Stomach (tissue), 9 donors: ENCODE data around the gene PSMG1. TPM values are rescaled to one million over a fixed set of nuclear protein-coding genes. Genes with fewer than 3 reads are reported as not detected.
"Not testable (repeated sequence)": the region's sequence is repeated elsewhere in the genome, so short reads cannot be mapped to it uniquely, and the experiment has no call there.

Source experiments
- DNase-seq, 2 donors: peaks; one replicate each; pipeline versions ENCODE4 v3.0.0 to v3.0.0-alpha.2; 2013 to 2019
- H3K27ac ChIP-seq, 5 donors: fragments of 200-600 bp in 4 of 5; sonication (generic) in 4 of 5; one replicate each; pipeline ENCODE4 v1.5.1; 2013 to 2019; ENCODE audit warnings: mild to moderate bottlenecking in 1 of 5, moderate library complexity in 1 of 5
- H3K27me3 ChIP-seq, 3 donors: fragments of 200-600 bp; sonication (generic); one replicate each; pipeline ENCODE4 v1.5.1; 2017 to 2019; ENCODE audit warnings: mixed run types in 1 of 3
- H3K36me3 ChIP-seq, 4 donors: fragments of 200-600 bp; sonication (generic); 1 replicate in 3 of 4; 2 replicates in 1 of 4; pipeline ENCODE4 v1.5.1; 2016 to 2019
- H3K4me1 ChIP-seq, 4 donors: fragments of 200-600 bp; sonication (generic); one replicate each; pipeline ENCODE4 v1.5.1; 2016 to 2019
- H3K4me3 ChIP-seq, 4 donors: fragments of 200-600 bp; sonication (generic) in 3 of 4; one replicate each; pipeline ENCODE4 v1.5.1; 2016 to 2019; ENCODE audit warnings: mild to moderate bottlenecking in 1 of 4
- H3K9me3 ChIP-seq, 4 donors: fragments of 200-600 bp; sonication (generic); one replicate each; pipeline ENCODE4 v1.5.1; 2016 to 2019
- EP300 ChIP-seq: sonication (generic); formaldehyde crosslinking; IDR thresholded peaks from one replicate; pipeline ENCODE4 v1.6.1; 2017; ENCODE audit warnings: antibody characterized with exemption
- POLR2A ChIP-seq, 4 donors: fragments of 450-650 bp; IDR thresholded peaks; one replicate each; pipeline ENCODE4 v1.6.1; 2016; ENCODE audit warnings: antibody characterized with exemption in 4 of 4, control low read depth in 2 of 4, mild to moderate bottlenecking in 1 of 4, moderate library complexity in 1 of 4
- POLR2AphosphoS5 ChIP-seq, 3 donors: sonication (generic); formaldehyde crosslinking; IDR thresholded peaks; one replicate each; pipeline ENCODE4 v1.6.1; 2016; ENCODE audit warnings: antibody characterized with exemption in 3 of 3
- WGBS, 5 donors: extraction: QIAGEN DNeasy Blood & Tissue Kit in 3 of 5; methylation state at CpG; one replicate each; pipeline versions ENCODE4 v1.1.5 to v1.1.7; 2013 to 2018; 5-methylcytosine and 5-hydroxymethylcytosine counted together
- intact Hi-C: fragments of 100-400 bp; cut with DNase I; formaldehyde crosslinking; loops from one replicate; pipeline ENCODE4 v1.15.1; 2023; ENCODE audit warnings: low total_unique reads
- polyA plus RNA-seq, 3 donors: library from polyadenylated mRNA; stranded (reverse); fragments of 200-250 nt; gene quantifications; one replicate each; pipeline ENCODE4 v1.2.3, GENCODE V29; 2013
- total RNA-seq, 5 donors: library from RNA; depleted of rRNA; stranded (reverse); fragments of >200 nt; gene quantifications; one replicate each; pipeline versions ENCODE4 v1.1.0 to v1.2.3, GENCODE V29; 2014 to 2016
- TF ChIP-seq, protein P1 (sequence below), 7 experiments: fragments of 450-650 bp in 4 of 7; fragments of 200-600 bp in 3 of 7; sonication (generic) in 3 of 7; IDR thresholded peaks; one replicate each; pipeline ENCODE4 v1.5.1; 2016 to 2019; ENCODE audit warnings: antibody characterized with exemption in 7 of 7, control low read depth in 2 of 7, mild to moderate bottlenecking in 1 of 7
- donor health status: healthy with polysubstance abuse.
- donor health status: Bipolar disorder and iron deficiency.
- donor health status: healthy.

PSMG1 gene
- total and polyA plus RNA-seq, 8 donors, result 11.6 to 53.2 (median 32.5) TPM; not detected in 1

DNA sequence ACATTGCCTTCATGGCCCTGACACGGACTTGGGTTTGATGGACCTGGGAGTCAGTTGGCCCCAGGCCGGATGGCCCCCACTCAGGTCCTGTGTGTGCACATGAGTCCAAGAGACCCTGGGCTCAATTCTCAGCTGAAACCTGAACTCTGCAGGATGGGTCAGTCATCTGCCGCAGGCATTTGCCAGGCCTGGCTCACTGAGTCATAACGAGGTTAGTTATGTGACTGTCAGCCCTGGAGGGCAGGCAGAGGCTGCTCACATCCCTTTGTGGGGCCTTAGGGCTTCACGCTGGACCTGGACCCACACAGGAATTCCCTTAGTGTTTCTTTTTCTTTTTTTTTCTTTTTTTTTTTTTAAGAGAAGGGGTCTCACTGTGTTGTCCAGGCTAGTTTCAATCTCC lies 46.5 kb downstream of the PSMG1 start:
- 86 to 93% (median 90%) methylated on average over 5 of the region's 5 CpGs for WGBS, 5 donors
- H3K27me3 ChIP-seq, result no peaks in the 10 kb centered on the region
- no peak overlapping the region for H3K27ac ChIP-seq
- no peak overlapping the region for H3K4me3 ChIP-seq
- no peak for TF ChIP-seq POLR2A (IDR thresholded peaks at IDR 0.05)
- TF ChIP-seq, protein P1, sequence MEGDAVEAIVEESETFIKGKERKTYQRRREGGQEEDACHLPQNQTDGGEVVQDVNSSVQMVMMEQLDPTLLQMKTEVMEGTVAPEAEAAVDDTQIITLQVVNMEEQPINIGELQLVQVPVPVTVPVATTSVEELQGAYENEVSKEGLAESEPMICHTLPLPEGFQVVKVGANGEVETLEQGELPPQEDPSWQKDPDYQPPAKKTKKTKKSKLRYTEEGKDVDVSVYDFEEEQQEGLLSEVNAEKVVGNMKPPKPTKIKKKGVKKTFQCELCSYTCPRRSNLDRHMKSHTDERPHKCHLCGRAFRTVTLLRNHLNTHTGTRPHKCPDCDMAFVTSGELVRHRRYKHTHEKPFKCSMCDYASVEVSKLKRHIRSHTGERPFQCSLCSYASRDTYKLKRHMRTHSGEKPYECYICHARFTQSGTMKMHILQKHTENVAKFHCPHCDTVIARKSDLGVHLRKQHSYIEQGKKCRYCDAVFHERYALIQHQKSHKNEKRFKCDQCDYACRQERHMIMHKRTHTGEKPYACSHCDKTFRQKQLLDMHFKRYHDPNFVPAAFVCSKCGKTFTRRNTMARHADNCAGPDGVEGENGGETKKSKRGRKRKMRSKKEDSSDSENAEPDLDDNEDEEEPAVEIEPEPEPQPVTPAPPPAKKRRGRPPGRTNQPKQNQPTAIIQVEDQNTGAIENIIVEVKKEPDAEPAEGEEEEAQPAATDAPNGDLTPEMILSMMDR (IDR thresholded peaks at IDR 0.05), result no peak
- TF ChIP-seq POLR2AphosphoS5 (IDR thresholded peaks at IDR 0.05), result no peak
- TF ChIP-seq EP300, result no peak
- H3K4me1 ChIP-seq, result peaks cover 0 to 3% (median 0%) of the 10 kb centered on the region in 4 donors
- H3K9me3 ChIP-seq, result no peaks in the 10 kb centered on the region
- no peaks in the 10 kb centered on the region for H3K36me3 ChIP-seq
- no peak for DNase-seq
- intact Hi-C loops, result no loop called here

DNA sequence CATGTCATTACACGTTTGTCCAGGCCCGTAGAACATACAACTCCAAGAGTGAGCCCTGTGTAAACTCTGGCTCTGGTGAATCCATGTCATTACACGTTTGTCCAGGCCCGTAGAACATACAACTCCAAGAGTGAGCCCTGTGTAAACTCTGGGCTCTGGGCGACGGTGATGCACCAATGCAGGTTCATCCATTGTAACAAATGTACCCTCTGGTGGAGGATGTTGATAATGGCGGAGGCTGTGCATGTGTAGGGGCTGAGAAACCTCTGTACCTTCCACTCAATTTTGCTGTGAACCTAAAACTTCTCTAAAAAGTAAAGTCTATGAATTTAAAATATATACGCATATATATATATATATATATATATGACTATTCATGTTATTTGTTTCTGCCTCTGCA lies 47.1 kb downstream of the PSMG1 start:
- not testable (repeated sequence) for H3K36me3 ChIP-seq
- peak in 1 of 2 donors; percentile 58 for DNase-seq
- TF ChIP-seq, protein P1 (IDR thresholded peaks at IDR 0.05), result peak in 1 of 7 experiments; percentile 22

DNA sequence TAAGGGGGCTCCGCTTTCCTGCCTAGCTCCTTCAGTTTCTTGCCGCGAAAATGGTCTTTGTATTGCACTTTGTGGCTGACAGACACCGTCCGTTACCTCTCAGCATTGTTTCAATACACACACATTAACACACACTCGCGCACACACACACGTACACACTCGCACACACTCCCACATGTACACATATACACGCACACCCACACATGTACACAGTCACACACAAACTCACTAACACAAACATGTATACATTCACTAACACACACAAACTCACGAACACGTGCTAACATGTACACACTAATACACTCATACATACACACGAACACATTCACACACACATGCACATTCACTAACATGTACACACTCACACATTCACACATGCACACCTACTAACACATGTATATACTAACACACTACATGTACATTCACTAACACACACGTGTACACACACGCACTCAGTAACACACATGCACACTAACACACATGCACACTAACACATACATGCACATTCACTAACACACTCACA lies 48.9 kb downstream of the PSMG1 start:
- H3K9me3 ChIP-seq, result no peaks in the 10 kb centered on the region
- no peak overlapping the region for H3K4me3 ChIP-seq
- no peak overlapping the region for H3K27ac ChIP-seq
- 88 to 95% (median 90%) methylated on average over 15 of the region's 15 CpGs for WGBS, 5 donors
- H3K36me3 ChIP-seq, result no peaks in the 10 kb centered on the region
- H3K4me1 ChIP-seq, result no peaks in the 10 kb centered on the region
- TF ChIP-seq, protein P1 (IDR thresholded peaks at IDR 0.05), result no peak
- TF ChIP-seq POLR2A (IDR thresholded peaks at IDR 0.05), result no peak
- no peak for TF ChIP-seq POLR2AphosphoS5 (IDR thresholded peaks at IDR 0.05)
- TF ChIP-seq EP300, result no peak
- intact Hi-C loops, result loop anchor here (5.0 kb wide), 1 partner anchor 402 kb away; no protein-coding TSS in a partner anchor
- no peaks in the 10 kb centered on the region for H3K27me3 ChIP-seq
- no peak for DNase-seq

More for the DNA sequence above, 47.1 kb downstream of the PSMG1 start:
- H3K27me3 ChIP-seq, H3K27ac ChIP-seq, intact Hi-C loops, H3K4me3 ChIP-seq, H3K9me3 ChIP-seq, H3K4me1 ChIP-seq: not testable (repeated sequence)
- WGBS, 5 donors, result 46 to 63% (median 52%) methylated on average over 7 to 8 of the region's 8 CpGs

DNA sequence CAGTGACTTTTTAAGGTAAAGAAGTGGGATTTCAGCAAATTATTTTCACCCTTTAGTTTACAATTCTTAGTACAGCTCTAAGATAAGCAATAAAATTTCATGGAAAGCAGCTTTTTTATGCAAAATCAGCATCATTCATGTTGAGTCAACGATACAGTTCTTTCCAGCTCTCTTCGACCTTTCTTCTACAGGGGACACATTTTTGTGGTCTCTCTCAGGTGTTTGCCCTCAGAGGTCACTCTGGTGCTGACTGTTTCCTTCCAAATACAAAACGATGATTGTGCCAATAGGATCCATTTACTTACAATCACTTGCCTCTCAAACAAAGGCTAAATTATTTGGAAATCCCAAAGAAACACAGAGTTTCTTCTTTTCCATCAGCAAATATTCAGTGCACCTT lies 51.0 kb downstream of the PSMG1 start:
- intact Hi-C loops, result loop anchor here (5.0 kb wide), 1 partner anchor 400 kb away; no protein-coding TSS in a partner anchor
- Histone ChIP-seq H3K4me3 (no peak overlapping the region), H3K4me1 (no peaks in the 10 kb centered on the region), H3K36me3 (no peaks in the 10 kb centered on the region), H3K9me3 (no peaks in the 10 kb centered on the region), H3K27ac (no peak overlapping the region), H3K27me3 (no peaks in the 10 kb centered on the region)
- TF ChIP-seq EP300 (no peak), POLR2A (IDR thresholded peaks at IDR 0.05) (no peak), POLR2AphosphoS5 (IDR thresholded peaks at IDR 0.05) (no peak)
- TF ChIP-seq, protein P1 (IDR thresholded peaks at IDR 0.05), result no peak
- 29 to 61% (median 52%) methylated on average over 3 of the region's 3 CpGs for WGBS, 5 donors
- DNase-seq, result no peak
